Colonic mucosa (tissue), 4 donors: ENCODE measurements around the gene SLC6A5. TPM values are rescaled to one million over a fixed set of nuclear protein-coding genes. Genes with fewer than 3 reads are reported as not detected.
"Not testable (repeated sequence)": the region's sequence is repeated elsewhere in the genome, so short reads cannot be mapped to it uniquely, and the experiment has no call there.

Experiments used
- DNase-seq: peaks from one replicate; pipeline ENCODE4 v3.0.0-alpha.2; 2020
- H3K27ac ChIP-seq: fragments of 200-600 bp; one replicate; pipeline ENCODE4 v1.8.0; 2021
- H3K27me3 ChIP-seq: fragments of 200-600 bp; one replicate; pipeline ENCODE4 v1.8.0; 2021
- H3K36me3 ChIP-seq: fragments of 200-600 bp; one replicate; pipeline ENCODE4 v1.8.0; 2021
- H3K4me1 ChIP-seq: fragments of 200-600 bp; one replicate; pipeline ENCODE4 v1.8.0; 2021; ENCODE audit warnings: mild to moderate bottlenecking
- H3K4me3 ChIP-seq: fragments of 200-600 bp; one replicate; pipeline ENCODE4 v1.8.0; 2021
- H3K9ac ChIP-seq, 2 donors: one replicate each; pipeline ENCODE4 v1.7.0; 2013; ENCODE audit warnings: control low read depth in 2 of 2, low read depth in 2 of 2, low read length in 2 of 2
- H3K9me3 ChIP-seq: fragments of 200-600 bp; one replicate; pipeline ENCODE4 v1.8.0; 2021
- intact Hi-C: fragments of 100-400 bp; cut with DNase I; formaldehyde crosslinking; loops from one replicate; pipeline ENCODE4 v1.14.1; 2022
- total RNA-seq, 2 donors: library from RNA; stranded (reverse); fragmentation: NEBNext Ultra II Directional in 1 of 2; extraction: Animal tissue kit (Norgen Biotek cat#: 25700) in 1 of 2; gene quantifications; one replicate each; pipeline ENCODE4 v1.2.1, GENCODE V29; 2021
- TF ChIP-seq, protein P1 (sequence below): fragments of 200-600 bp; IDR thresholded peaks from one replicate; pipeline ENCODE4 v1.8.0; 2022; ENCODE audit warnings: antibody characterized with exemption, mild to moderate bottlenecking
- donor health status: healthy.
- donor health status: DM: no; HTN: no; CAD: no.
- donor health status: DM: no; HTN: no; CAD: no.

The SLC6A5 gene
- total RNA-seq, 2 donors from 2014 or later, result not detected

DNA sequence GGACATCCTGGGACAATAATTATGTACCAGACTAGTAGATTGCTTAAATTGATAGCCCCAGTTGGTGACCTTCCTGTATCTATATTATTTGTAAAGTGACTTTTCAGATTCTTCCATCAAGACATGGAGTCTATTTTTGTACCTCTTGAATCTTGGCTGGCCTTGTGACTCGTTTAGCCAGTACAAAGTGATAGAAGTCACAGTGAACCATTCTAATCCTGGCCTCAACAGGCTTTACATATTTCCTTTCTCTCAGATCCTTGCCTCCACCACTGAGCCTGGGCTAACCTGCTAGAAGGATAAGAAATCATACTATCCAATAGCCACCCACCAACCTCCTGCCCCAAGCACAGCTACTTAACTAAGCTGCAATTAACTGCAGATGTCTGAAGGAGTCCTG is 37.5 kb upstream of the SLC6A5 start:
- no peaks in the 10 kb centered on the region for H3K9me3 ChIP-seq
- H3K4me1 ChIP-seq, result no peaks in the 10 kb centered on the region
- intact Hi-C loops, result no loop called here
- no peak overlapping the region for H3K27ac ChIP-seq
- no peak for DNase-seq
- H3K36me3 ChIP-seq, result no peaks in the 10 kb centered on the region
- TF ChIP-seq, protein P1, sequence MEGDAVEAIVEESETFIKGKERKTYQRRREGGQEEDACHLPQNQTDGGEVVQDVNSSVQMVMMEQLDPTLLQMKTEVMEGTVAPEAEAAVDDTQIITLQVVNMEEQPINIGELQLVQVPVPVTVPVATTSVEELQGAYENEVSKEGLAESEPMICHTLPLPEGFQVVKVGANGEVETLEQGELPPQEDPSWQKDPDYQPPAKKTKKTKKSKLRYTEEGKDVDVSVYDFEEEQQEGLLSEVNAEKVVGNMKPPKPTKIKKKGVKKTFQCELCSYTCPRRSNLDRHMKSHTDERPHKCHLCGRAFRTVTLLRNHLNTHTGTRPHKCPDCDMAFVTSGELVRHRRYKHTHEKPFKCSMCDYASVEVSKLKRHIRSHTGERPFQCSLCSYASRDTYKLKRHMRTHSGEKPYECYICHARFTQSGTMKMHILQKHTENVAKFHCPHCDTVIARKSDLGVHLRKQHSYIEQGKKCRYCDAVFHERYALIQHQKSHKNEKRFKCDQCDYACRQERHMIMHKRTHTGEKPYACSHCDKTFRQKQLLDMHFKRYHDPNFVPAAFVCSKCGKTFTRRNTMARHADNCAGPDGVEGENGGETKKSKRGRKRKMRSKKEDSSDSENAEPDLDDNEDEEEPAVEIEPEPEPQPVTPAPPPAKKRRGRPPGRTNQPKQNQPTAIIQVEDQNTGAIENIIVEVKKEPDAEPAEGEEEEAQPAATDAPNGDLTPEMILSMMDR, result no peak
- no peak overlapping the region for H3K9ac ChIP-seq
- no peak overlapping the region for H3K4me3 ChIP-seq
- H3K27me3 ChIP-seq, result no peaks in the 10 kb centered on the region

DNA sequence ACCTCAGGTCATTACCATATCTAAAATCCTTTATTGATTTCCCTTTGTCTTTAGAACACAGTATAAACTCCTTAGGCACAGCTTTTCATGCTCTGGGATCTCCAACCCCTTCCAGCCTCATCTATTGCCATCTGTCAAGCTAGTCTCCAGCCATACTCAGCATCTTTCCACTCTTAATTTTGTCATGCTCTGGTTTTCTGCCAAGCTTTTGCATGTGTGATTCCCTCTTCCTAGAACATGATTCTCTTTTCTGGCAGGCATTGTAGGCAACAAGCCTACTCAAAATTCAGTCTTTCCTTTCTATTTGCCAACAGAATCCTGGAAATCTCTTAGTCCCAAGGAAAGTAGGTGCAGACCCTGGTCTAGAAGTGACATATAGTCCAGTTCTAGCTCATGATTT is 35.5 kb upstream of the SLC6A5 start:
- Histone ChIP-seq H3K27me3 (no peaks in the 10 kb centered on the region), H3K36me3 (no peaks in the 10 kb centered on the region), H3K4me1 (no peaks in the 10 kb centered on the region), H3K9me3 (no peaks in the 10 kb centered on the region), H3K27ac (no peak overlapping the region), H3K9ac (no peak overlapping the region), H3K4me3 (no peak overlapping the region)
- TF ChIP-seq, protein P1, result no peak
- no peak for DNase-seq
- intact Hi-C loops, result no loop called here

DNA sequence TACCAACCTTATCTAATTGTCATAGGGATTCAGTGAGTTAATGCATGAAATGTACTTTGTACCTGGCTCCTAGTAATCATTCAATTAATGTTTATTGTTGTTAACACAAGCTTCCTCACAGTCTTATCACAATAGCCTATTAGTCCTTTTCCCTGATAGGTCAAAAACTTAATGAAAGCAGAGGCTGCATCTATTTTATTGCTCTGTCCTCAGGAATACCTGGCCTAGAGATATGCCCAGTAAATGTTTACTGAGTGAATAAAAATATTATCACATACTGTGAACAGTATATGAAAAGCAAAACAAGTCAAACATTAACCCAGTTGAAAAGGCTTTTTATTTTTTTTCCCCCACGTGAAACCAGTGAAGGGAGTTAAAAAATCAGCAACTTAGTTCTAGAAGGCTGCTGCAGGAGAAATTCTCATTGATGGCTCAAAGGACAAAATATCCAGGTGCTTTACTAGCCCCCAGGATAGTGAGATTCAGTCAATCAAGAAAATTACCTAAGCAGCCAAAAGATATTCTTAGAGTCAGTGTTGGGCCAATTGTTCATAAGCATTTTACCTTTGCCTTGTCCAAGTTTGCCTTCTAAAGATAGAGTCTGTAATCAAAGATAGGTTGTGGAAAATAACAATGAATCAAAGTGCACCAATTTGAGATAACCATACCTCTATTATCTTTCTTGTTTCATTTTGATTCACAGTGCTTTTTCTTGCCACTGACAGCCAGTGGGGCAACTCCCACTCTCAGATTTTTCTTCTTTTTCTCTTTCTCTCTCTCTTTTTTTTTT is 34.4 kb upstream of the SLC6A5 start:
- DNase-seq, result no peak
- TF ChIP-seq, protein P1, result no peak
- Histone ChIP-seq H3K9me3 (no peaks in the 10 kb centered on the region), H3K27me3 (no peaks in the 10 kb centered on the region), H3K4me1 (no peaks in the 10 kb centered on the region), H3K4me3 (no peak overlapping the region), H3K27ac (no peak overlapping the region), H3K36me3 (no peaks in the 10 kb centered on the region), H3K9ac (no peak overlapping the region)
- intact Hi-C loops, result no loop called here

DNA sequence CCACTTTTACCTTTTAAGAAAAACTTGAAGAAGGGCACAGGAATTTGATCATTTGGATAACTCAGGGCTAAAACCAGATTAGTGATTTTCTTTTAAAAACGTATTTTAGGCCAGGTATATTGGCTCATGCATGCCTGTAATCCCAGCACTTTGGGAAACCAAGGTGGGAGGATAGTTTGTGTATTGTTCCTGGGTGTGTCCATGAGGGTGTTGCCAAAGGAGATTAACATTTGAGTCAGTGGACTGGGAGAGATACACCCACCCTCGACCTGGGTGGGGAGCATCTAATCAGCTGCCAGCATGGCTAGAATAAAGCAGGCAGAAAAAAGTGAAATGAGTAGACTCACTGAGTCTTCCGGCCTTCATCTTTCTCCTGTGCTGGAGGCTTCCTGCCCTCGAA is 33.3 kb upstream of the SLC6A5 start:
- H3K9ac ChIP-seq, H3K27ac ChIP-seq, H3K9me3 ChIP-seq, DNase-seq, H3K27me3 ChIP-seq, H3K4me1 ChIP-seq, H3K36me3 ChIP-seq, H3K4me3 ChIP-seq, intact Hi-C loops: not testable (repeated sequence)

DNA sequence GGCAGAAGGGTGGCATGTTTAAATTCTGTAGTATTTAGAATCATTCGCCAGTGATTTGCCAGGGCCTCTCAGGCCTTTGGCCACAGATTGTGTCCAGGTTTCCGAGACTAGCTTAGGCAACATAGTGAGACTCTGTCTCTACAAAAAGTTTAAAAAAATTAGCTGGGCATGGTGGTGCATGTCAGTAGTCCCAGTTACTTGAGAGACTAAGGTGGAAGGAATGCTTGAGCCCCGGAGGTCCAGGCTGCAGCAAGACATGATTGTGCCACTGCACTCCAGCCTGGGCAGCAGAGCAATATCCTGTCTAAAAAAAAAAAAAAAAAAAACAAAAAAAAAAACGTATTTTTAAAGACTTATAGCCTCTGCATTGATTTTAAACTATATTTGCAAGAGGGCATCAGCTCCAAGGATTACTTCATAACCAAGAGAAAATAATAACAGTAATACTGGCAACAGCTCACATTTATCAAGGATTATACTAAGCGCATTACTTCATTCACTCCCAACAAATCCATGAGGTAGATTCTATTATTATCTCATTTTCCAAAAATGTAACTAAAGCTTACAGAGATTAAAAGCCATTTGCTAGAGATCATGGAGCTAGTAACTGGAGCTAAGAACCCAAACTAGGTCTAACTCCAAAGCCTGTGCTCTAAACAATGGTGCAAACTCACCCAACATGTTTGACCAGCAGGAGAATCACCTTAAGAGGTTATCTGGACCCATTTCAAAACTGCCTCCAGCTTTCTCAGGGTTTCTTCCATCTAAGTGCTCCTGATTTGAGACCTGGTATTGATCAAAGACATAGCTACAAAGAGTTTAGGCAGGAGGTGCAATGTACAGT is 32.6 kb upstream of the SLC6A5 start:
- Histone ChIP-seq H3K9me3 (no peaks in the 10 kb centered on the region), H3K9ac (no peak overlapping the region), H3K4me1 (no peaks in the 10 kb centered on the region), H3K36me3 (no peaks in the 10 kb centered on the region), H3K27ac (no peak overlapping the region), H3K27me3 (no peaks in the 10 kb centered on the region), H3K4me3 (no peak overlapping the region)
- TF ChIP-seq, protein P1, result no peak
- intact Hi-C loops, result no loop called here
- DNase-seq, result no peak

DNA sequence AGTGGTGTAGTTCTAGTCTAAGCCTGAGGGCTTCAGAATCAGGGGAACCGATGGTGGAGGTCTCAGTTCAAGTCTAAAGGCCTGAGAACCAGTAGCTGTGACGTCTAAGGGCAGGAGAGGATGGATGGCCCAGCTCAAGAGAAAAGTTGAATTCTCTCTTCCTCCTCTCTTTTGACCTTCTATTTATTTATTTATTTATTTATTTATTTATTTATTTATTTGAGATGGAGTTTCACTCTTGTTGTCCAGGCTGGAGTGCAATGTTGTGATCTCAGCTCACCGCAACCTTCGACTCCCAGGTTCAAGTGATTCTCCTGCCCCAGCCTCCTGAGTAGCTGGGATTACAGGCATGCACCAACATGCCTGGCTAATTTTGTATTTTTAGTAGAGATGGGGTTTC is 19.7 kb upstream of the SLC6A5 start:
- H3K4me3 ChIP-seq, DNase-seq, H3K27ac ChIP-seq, H3K36me3 ChIP-seq, intact Hi-C loops, H3K4me1 ChIP-seq, H3K9ac ChIP-seq, H3K9me3 ChIP-seq, H3K27me3 ChIP-seq: not testable (repeated sequence)
